ENCODE data around the gene NME7.
"Not testable (repeated sequence)": the region's sequence is repeated elsewhere in the genome, so short reads cannot be mapped to it uniquely, and the experiment has no call there.

DNA sequence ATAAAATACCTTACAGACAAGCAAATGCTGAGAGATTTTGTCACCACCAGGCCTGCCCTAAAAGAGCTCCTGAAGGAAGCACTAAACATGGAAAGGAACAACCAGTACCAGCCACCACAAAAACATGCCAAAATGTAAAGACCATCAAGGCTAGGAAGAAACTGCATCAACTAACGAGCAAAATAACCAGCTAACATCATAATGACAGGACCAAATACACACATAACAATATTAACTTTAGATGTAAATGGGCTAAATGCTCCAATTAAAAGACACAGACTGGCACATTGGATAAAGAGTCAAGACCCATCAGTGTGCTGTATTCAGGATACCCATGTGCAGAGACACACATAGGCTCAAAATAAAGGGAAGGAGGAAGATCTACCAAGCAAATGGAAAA lies 35.0 kb upstream of the NME7 start:
- TF ChIP-seq CTCF, POLR2A (IDR thresholded peaks at IDR 0.05): not testable (repeated sequence)
